ENCODE results near the gene MIOS.
"Not testable (repeated sequence)": the region's sequence is repeated elsewhere in the genome, so short reads cannot be mapped to it uniquely, and the experiment has no call there.

DNA sequence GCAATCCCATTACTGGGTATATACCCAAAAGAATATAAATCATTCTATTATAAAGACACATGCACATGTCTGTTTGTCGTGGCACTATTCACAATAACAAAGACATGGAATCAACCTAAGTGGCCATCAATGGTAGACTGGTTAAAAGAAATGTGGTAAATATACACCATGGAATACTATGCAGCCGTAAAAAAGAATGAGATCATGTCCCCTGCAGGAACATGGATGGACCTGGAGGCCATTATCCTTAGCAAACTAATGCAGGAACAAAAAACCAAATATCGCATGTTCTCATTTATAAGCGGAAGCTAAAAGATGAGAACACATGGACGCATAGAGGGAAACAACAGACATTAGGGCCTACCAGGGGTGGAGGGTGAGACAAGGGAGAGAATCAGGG lies 5.1 kb upstream of the MIOS start:
- TF ChIP-seq, protein P1, sequence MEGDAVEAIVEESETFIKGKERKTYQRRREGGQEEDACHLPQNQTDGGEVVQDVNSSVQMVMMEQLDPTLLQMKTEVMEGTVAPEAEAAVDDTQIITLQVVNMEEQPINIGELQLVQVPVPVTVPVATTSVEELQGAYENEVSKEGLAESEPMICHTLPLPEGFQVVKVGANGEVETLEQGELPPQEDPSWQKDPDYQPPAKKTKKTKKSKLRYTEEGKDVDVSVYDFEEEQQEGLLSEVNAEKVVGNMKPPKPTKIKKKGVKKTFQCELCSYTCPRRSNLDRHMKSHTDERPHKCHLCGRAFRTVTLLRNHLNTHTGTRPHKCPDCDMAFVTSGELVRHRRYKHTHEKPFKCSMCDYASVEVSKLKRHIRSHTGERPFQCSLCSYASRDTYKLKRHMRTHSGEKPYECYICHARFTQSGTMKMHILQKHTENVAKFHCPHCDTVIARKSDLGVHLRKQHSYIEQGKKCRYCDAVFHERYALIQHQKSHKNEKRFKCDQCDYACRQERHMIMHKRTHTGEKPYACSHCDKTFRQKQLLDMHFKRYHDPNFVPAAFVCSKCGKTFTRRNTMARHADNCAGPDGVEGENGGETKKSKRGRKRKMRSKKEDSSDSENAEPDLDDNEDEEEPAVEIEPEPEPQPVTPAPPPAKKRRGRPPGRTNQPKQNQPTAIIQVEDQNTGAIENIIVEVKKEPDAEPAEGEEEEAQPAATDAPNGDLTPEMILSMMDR (IDR thresholded peaks at IDR 0.05; ENCODE audit: low read depth, low read length), result not testable (repeated sequence)
- not testable (repeated sequence) for TF ChIP-seq EZH2phosphoT487 (IDR thresholded peaks at IDR 0.05; ENCODE audit: low read depth)

Measured in OCI-LY3 (cell line).